Measurements from ENCODE around the gene EDRF1.

EDRF1 gene

DNA sequence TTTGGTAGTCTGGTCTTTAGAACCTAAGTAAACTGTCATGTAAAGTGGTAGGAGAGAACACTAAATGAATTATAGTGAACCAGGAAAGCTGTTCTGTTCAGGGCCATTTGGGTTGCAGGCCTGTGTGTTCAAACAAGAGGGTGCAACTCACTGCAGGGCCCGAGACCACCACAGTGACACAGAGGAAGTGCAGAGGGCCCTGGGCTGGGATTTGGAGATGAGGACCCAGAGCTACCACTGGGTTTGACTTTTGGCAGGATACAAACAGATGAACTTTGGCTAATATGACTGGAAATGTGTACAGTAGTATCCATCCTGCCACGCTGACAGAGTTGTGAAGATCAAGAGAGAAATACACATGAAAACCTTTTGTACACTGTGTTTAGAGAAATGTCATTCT is 46.3 kb downstream of the EDRF1 start:
- no peak overlapping the region for H3K4me3 ChIP-seq (ENCODE audit: low read depth, low read length)
- no peak for TF ChIP-seq CTCF (IDR thresholded peaks at IDR 0.05; ENCODE audit: control insufficient read depth, extremely low read depth, insufficient read depth)
- no peak for DNase-seq (ENCODE audit: low read depth)

- DNase-seq (ENCODE audit: low read depth), result peak; percentile 21
- TF ChIP-seq CTCF (IDR thresholded peaks at IDR 0.05; ENCODE audit: control insufficient read depth, extremely low read depth, insufficient read depth), result no peak
These were observed 47.0 kb downstream of the EDRF1 start for GRCh38 chr10:125766511-125766910.

GRCh38 chr10:125768219-125768855 is 48.8 kb downstream of the EDRF1 start:
- no peak for TF ChIP-seq CTCF (IDR thresholded peaks at IDR 0.05; ENCODE audit: control insufficient read depth, extremely low read depth, insufficient read depth)
- no peak for DNase-seq (ENCODE audit: low read depth)
- no peak overlapping the region for H3K4me3 ChIP-seq (ENCODE audit: low read depth, low read length)

More at GRCh38 chr10:125766511-125766910, 47.0 kb downstream of the EDRF1 start:
- no peak overlapping the region for H3K4me3 ChIP-seq (ENCODE audit: low read depth, low read length)

- no peak for TF ChIP-seq CTCF (IDR thresholded peaks at IDR 0.05; ENCODE audit: control insufficient read depth, extremely low read depth, insufficient read depth)
- no peak for DNase-seq (ENCODE audit: low read depth)
- H3K4me3 ChIP-seq (ENCODE audit: low read depth, low read length), result no peak overlapping the region
These were observed 49.7 kb downstream of the EDRF1 start for GRCh38 chr10:125769175-125769574.

- no peak for TF ChIP-seq CTCF (IDR thresholded peaks at IDR 0.05; ENCODE audit: control insufficient read depth, extremely low read depth, insufficient read depth)
- no peak overlapping the region for H3K4me3 ChIP-seq (ENCODE audit: low read depth, low read length)
- no peak for DNase-seq (ENCODE audit: low read depth)
These were observed 51.3 kb downstream of the EDRF1 start for GRCh38 chr10:125770844-125771243.

DNA sequence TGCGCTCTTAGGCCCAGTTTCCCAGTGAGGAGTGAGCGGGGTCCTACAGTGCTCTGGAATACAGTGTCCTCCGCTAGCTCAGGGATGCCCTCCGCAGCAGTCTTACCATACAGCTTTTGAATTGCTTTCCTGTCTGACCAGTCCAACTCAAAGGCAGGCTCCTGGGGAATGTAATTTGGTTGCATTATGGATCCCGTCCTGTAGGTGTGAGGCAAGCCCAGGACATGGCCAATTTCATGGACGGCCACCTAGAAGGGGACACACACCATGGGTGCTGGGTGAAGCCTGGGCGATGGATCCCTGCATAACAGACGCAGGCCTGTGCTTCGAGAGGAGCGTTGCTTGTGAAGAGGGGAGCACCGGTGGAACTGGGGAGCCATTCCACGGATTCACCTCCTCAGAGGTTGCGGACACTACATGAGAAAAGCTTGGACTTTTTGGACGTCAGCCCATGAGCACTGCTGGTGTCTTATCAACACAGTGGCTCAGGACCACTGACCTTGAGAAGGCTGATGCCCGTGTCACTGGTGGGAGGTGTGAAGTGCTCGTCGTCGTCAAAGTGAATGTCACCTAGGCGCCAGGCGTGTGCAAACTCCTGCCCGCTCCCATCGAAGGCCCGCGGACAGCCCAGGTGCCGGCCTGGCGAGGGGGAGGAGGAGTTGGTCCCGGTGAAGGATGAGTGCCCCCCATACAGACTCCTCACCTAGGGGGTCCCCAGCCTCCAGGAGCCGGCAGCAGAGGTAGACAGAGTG is 52.8 kb downstream of the EDRF1 start:
- DNase-seq (ENCODE audit: low read depth), result no peak
- TF ChIP-seq CTCF (IDR thresholded peaks at IDR 0.05; ENCODE audit: control insufficient read depth, extremely low read depth, insufficient read depth), result no peak
- H3K4me3 ChIP-seq (ENCODE audit: low read depth, low read length), result no peak overlapping the region

- DNase-seq (ENCODE audit: low read depth), result no peak
- no peak overlapping the region for H3K4me3 ChIP-seq (ENCODE audit: low read depth, low read length)
- no peak for TF ChIP-seq CTCF (IDR thresholded peaks at IDR 0.05; ENCODE audit: control insufficient read depth, extremely low read depth, insufficient read depth)
These were observed 53.3 kb downstream of the EDRF1 start for GRCh38 chr10:125772864-125773180.
